Smooth muscle cell (in vitro differentiated cells): ENCODE results near the gene OSTF1. TPM values are rescaled to one million over a fixed set of nuclear protein-coding genes. Genes with fewer than 3 reads are reported as not detected.
A peak's percentile ranks its signal among the peaks of the same experiment; 100 is the strongest.

Experiments
- DNase-seq: peaks from one replicate; lab custom pipeline; 2025; ENCODE audit not compliant: unreplicated experiment; lab: John Stamatoyannopoulos, UW
- H2AFZ ChIP-seq: fragments of 200-600 bp; sonication (generic); 2 replicates; pipeline ENCODE4 v1.6.0; 2016; ENCODE audit warnings: antibody characterized with exemption, low read depth, mild to moderate bottlenecking
- H3F3A ChIP-seq: fragments of 200-600 bp; sonication (generic); 2 replicates; pipeline ENCODE4 v1.6.0; 2017; ENCODE audit warnings: antibody characterized with exemption, low read depth
- H3K27ac ChIP-seq: fragments of 200-600 bp; sonication (generic); 2 replicates; pipeline ENCODE4 v1.5.1; 2016; ENCODE audit warnings: low read depth, mild to moderate bottlenecking
- H3K27me3 ChIP-seq: fragments of 200-600 bp; sonication (generic); 2 replicates; pipeline ENCODE4 v1.6.1; 2016; ENCODE audit warnings: low read depth, mild to moderate bottlenecking
- H3K36me3 ChIP-seq: fragments of 200-600 bp; sonication (generic); 2 replicates; pipeline ENCODE4 v1.5.1; 2016; ENCODE audit warnings: low read depth
- H3K4me1 ChIP-seq: fragments of 200-600 bp; sonication (generic); 2 replicates; pipeline ENCODE4 v1.5.1; 2016; ENCODE audit warnings: low read depth
- H3K4me2 ChIP-seq: fragments of 200-600 bp; sonication (generic); 2 replicates; pipeline ENCODE4 v1.6.0; 2016; ENCODE audit warnings: mild to moderate bottlenecking
- H3K4me3 ChIP-seq: fragments of 200-600 bp; sonication (generic); 2 replicates; pipeline ENCODE4 v1.5.1; 2016; ENCODE audit warnings: mild to moderate bottlenecking
- H3K79me2 ChIP-seq: fragments of 200-600 bp; sonication (generic); 2 replicates; pipeline ENCODE4 v1.6.0; 2016; ENCODE audit warnings: low read depth, mild to moderate bottlenecking
- H3K9ac ChIP-seq: fragments of 200-600 bp; sonication (generic); 2 replicates; pipeline ENCODE4 v1.6.0; 2016; ENCODE audit warnings: low read depth
- H3K9me3 ChIP-seq: fragments of 200-600 bp; sonication (generic); replicated peaks from 2 replicates; pipeline ENCODE4 v1.5.1; 2016; ENCODE audit warnings: low read depth
- H4K20me1 ChIP-seq: fragments of 200-600 bp; sonication (generic); 2 replicates; pipeline ENCODE4 v1.6.0; 2016; ENCODE audit warnings: low read depth
- WGBS: methylation state at CpG from one replicate; pipeline ENCODE4 v1.1.7; 2016; ENCODE audit warnings: low lambda C conversion rate; 5-methylcytosine and 5-hydroxymethylcytosine counted together
- polyA plus RNA-seq: library from polyadenylated mRNA; unstranded; fragments of >200 nt; fragmentation: Nextera tagmentation; extraction: Ambion mirVana; gene quantifications from 2 replicates; pipeline ENCODE4 v1.2.1, GENCODE V29; 2016
- total RNA-seq: library from RNA; depleted of rRNA; stranded (reverse); fragments of >200 nt; gene quantifications from 2 replicates; pipeline ENCODE4 v1.2.3, GENCODE V29; 2014
- TF ChIP-seq, protein P1 (sequence below): fragments of 200-600 bp; sonication (generic); IDR thresholded peaks from 2 replicates; pipeline ENCODE4 v1.5.1; 2017; ENCODE audit warnings: borderline replicate concordance, mild to moderate bottlenecking, antibody characterized with exemption; ENCODE audit not compliant: insufficient read depth, poor library complexity, severe bottlenecking

Gene OSTF1
- total and polyA plus RNA-seq, 2 experiments from 2014 or later: 40.6 to 44.5 TPM

DNA sequence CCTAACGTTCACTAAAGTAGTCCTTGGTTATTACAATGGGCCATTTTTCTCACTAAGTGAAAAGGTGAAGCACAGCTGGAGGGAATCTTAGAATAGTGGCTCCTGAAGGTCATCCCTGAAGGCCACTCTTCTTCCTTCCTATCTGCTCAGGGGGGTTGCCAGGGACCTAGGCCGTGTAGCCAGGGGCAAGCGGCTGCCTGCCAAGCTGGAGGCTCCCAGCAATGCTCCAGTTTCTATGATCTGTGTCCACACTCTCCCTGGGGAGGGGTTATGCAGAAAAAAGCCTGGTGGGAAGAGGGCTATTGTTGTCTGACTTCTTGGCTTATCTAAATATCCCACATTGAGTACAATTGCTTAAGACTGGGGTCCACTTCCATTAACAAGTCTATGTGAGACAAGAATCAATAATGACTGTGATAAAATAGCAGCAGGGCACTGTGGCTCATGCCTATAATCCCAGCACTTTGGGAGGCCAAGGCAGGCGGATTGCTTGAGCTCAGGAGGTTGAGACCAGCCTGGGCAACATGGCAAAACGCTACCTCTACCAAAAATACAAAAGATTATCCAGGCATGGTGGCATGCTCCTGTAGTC, 4.1 kb upstream of the OSTF1 start:
- TF ChIP-seq, protein P1, sequence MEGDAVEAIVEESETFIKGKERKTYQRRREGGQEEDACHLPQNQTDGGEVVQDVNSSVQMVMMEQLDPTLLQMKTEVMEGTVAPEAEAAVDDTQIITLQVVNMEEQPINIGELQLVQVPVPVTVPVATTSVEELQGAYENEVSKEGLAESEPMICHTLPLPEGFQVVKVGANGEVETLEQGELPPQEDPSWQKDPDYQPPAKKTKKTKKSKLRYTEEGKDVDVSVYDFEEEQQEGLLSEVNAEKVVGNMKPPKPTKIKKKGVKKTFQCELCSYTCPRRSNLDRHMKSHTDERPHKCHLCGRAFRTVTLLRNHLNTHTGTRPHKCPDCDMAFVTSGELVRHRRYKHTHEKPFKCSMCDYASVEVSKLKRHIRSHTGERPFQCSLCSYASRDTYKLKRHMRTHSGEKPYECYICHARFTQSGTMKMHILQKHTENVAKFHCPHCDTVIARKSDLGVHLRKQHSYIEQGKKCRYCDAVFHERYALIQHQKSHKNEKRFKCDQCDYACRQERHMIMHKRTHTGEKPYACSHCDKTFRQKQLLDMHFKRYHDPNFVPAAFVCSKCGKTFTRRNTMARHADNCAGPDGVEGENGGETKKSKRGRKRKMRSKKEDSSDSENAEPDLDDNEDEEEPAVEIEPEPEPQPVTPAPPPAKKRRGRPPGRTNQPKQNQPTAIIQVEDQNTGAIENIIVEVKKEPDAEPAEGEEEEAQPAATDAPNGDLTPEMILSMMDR: no peak
- Histone ChIP-seq H3K79me2 (no peaks in the 10 kb centered on the region), H3K4me2 (no peak overlapping the region), H3K9ac (no peak overlapping the region), H3K4me1 (peaks cover 5% of the 10 kb centered on the region), H3K4me3 (no peak overlapping the region), H3K27me3 (no peaks in the 10 kb centered on the region), H4K20me1 (no peaks in the 10 kb centered on the region), H3K36me3 (no peaks in the 10 kb centered on the region), H3K9me3 (no peaks in the 10 kb centered on the region), H3F3A (no peaks in the 10 kb centered on the region), H3K27ac (no peak overlapping the region), H2AFZ (no peak overlapping the region)
- DNase-seq: no peak
- WGBS: 81% methylated on average over 5 of the region's 5 CpGs

DNA sequence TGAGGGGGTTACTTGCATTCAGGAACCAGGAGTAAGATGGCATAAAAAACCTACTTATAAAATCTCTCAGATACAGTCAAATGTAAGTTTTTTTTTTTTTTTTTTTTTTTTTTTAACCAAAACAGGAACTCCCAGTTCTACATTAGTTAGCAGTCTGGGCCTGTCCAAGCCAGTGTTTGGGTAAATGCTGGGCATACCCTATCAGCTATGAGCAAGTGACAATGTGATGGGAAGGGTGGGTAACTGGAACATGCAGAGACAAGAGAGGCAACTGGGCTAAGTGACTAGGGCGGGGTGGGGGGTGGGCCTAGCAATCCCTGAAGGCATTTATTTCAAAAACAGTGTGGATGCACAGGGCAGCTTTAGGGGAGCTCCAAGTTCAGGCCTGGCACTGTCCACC, 2.7 kb upstream of the OSTF1 start:
- no peak overlapping the region for H3K4me3 ChIP-seq
- no peak overlapping the region for H3K9ac ChIP-seq
- WGBS: 86% methylated on average over 1 of the region's 1 CpG
- H2AFZ ChIP-seq: no peak overlapping the region
- H4K20me1 ChIP-seq: peaks cover 14% of the 10 kb centered on the region
- TF ChIP-seq, protein P1: no peak
- H3K36me3 ChIP-seq: no peaks in the 10 kb centered on the region
- no peak overlapping the region for H3K27ac ChIP-seq
- no peaks in the 10 kb centered on the region for H3F3A ChIP-seq
- H3K4me1 ChIP-seq: peaks cover 12% of the 10 kb centered on the region
- H3K79me2 ChIP-seq: peaks cover 14% of the 10 kb centered on the region
- no peak for DNase-seq
- no peaks in the 10 kb centered on the region for H3K27me3 ChIP-seq
- H3K9me3 ChIP-seq: no peaks in the 10 kb centered on the region
- H3K4me2 ChIP-seq: no peak overlapping the region

DNA sequence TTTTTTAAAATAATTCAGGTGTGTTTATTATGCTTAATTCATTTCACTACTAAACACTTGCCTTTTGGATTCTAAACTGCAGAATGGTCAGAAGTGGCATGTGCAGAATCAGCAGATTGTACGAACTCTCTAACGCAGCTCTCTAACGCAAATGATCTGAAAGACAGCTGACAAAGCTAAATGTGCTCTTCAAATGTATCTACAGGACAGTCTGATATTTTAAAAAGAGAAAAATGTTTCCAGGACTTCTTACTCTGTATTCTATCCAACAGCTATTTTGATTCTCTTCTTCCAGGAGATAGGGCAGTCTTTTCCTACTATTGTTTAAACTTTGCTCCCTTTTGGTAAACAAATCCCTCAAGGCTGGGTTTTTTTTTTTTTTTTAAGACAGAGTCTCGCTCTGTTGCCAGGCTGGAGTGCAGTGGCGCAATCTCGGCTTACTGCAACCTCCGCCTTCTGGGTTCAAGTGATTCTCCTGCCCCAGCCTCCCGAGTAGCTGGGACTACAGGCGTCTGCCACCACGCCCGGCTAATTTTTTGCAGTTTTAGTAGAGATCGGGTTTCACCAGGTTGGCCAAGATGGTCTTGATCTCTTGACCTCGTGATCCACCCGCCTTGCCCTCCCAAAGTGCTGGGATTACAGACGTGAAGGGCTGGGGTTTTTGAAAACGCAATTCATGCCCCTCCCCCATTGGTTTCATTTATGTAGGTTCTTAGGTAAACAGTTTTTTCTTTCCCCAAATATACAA, 1.6 kb upstream of the OSTF1 start:
- peak overlapping the region; percentile 97 for H2AFZ ChIP-seq
- H3K79me2 ChIP-seq: peaks cover 23% of the 10 kb centered on the region
- no peaks in the 10 kb centered on the region for H3K36me3 ChIP-seq
- WGBS: 33% methylated on average over 16 of the region's 16 CpGs
- H3K4me1 ChIP-seq: peaks cover 12% of the 10 kb centered on the region
- TF ChIP-seq, protein P1: no peak
- no peaks in the 10 kb centered on the region for H3K27me3 ChIP-seq
- peak overlapping the region; percentile 78 for H3K27ac ChIP-seq
- H3F3A ChIP-seq: no peaks in the 10 kb centered on the region
- peak overlapping the region; percentile 80 for H3K9ac ChIP-seq
- H3K4me2 ChIP-seq: peak overlapping the region; percentile 94
- peak overlapping the region; percentile 92 for H3K4me3 ChIP-seq
- peaks cover 23% of the 10 kb centered on the region for H4K20me1 ChIP-seq
- no peak for DNase-seq
- no peaks in the 10 kb centered on the region for H3K9me3 ChIP-seq
